ENCODE results near the gene UTS2B. TPM values are rescaled to one million over a fixed set of nuclear protein-coding genes. Genes with fewer than 3 reads are reported as not detected.

UTS2B gene
- total and polyA plus RNA-seq, 4 donors = 0.10 to 2.4 (median 0.31) TPM

- ATAC-seq (ENCODE audit: insufficient read depth, low FRiP score) (no peak), DNase-seq (no peak)
- Histone ChIP-seq H3K27ac (ENCODE audit: low read depth in 1 of 2, low read length in 1 of 2) (no peak overlapping the region), H3K4me1 (ENCODE audit: control insufficient read depth in 5 of 5, insufficient read depth in 5 of 5, low read length in 5 of 5) (no peaks in the 10 kb centered on the region), H3K4me3 (no peak overlapping the region), H3K36me3 (ENCODE audit: control insufficient read depth in 4 of 4, insufficient read depth in 4 of 4, low read length in 4 of 4) (no peaks in the 10 kb centered on the region), H3K9ac (ENCODE audit: insufficient read depth in 1 of 2, low read length in 2 of 2) (no peak overlapping the region), H3K9me3 (ENCODE audit: control insufficient read depth in 4 of 4, insufficient read depth in 3 of 4, low read length in 3 of 4) (no peaks in the 10 kb centered on the region), H3K27me3 (ENCODE audit: control insufficient read depth in 3 of 3, insufficient read depth in 3 of 3, low read length in 2 of 3) (no peaks in the 10 kb centered on the region)
- 97 to 99% methylated on average over 5 of the region's 5 CpGs for WGBS, 2 donors
- TF ChIP-seq CTCF (IDR thresholded peaks at IDR 0.05; ENCODE audit: control extremely low read depth, extremely low read depth) = no peak
Observed at GRCh38 chr3:191301782-191302411, 28.4 kb downstream of the UTS2B start.

- DNase-seq (no peak), ATAC-seq (ENCODE audit: insufficient read depth, low FRiP score) (no peak)
- WGBS, 2 donors = 77 to 81% methylated on average over 1 of the region's 1 CpG
- no peak overlapping the region for H3K27ac ChIP-seq (ENCODE audit: low read depth in 1 of 2, low read length in 1 of 2)
- no peaks in the 10 kb centered on the region for H3K4me1 ChIP-seq (ENCODE audit: control insufficient read depth in 5 of 5, insufficient read depth in 5 of 5, low read length in 5 of 5)
- H3K36me3 ChIP-seq (ENCODE audit: control insufficient read depth in 4 of 4, insufficient read depth in 4 of 4, low read length in 4 of 4) = no peaks in the 10 kb centered on the region
- no peak overlapping the region for H3K4me3 ChIP-seq
- H3K9me3 ChIP-seq (ENCODE audit: control insufficient read depth in 4 of 4, insufficient read depth in 3 of 4, low read length in 3 of 4) = no peaks in the 10 kb centered on the region
- TF ChIP-seq CTCF (IDR thresholded peaks at IDR 0.05; ENCODE audit: control extremely low read depth, extremely low read depth) = no peak
- H3K9ac ChIP-seq (ENCODE audit: insufficient read depth in 1 of 2, low read length in 2 of 2) = no peak overlapping the region
- no peaks in the 10 kb centered on the region for H3K27me3 ChIP-seq (ENCODE audit: control insufficient read depth in 3 of 3, insufficient read depth in 3 of 3, low read length in 2 of 3)
Observed at GRCh38 chr3:191301017-191301416, 29.3 kb downstream of the UTS2B start.

GRCh38 chr3:191300422-191300821 lies 29.9 kb downstream of the UTS2B start:
- no peaks in the 10 kb centered on the region for H3K27me3 ChIP-seq (ENCODE audit: control insufficient read depth in 3 of 3, insufficient read depth in 3 of 3, low read length in 2 of 3)
- TF ChIP-seq CTCF (IDR thresholded peaks at IDR 0.05; ENCODE audit: control extremely low read depth, extremely low read depth) = no peak
- WGBS, 2 donors = 84 to 89% methylated on average over 1 of the region's 1 CpG
- no peak overlapping the region for H3K27ac ChIP-seq (ENCODE audit: low read depth in 1 of 2, low read length in 1 of 2)
- DNase-seq (no peak), ATAC-seq (ENCODE audit: insufficient read depth, low FRiP score) (no peak)
- no peak overlapping the region for H3K4me3 ChIP-seq
- H3K9me3 ChIP-seq (ENCODE audit: control insufficient read depth in 4 of 4, insufficient read depth in 3 of 4, low read length in 3 of 4) = no peaks in the 10 kb centered on the region
- H3K9ac ChIP-seq (ENCODE audit: insufficient read depth in 1 of 2, low read length in 2 of 2) = no peak overlapping the region
- H3K36me3 ChIP-seq (ENCODE audit: control insufficient read depth in 4 of 4, insufficient read depth in 4 of 4, low read length in 4 of 4) = no peaks in the 10 kb centered on the region
- H3K4me1 ChIP-seq (ENCODE audit: control insufficient read depth in 5 of 5, insufficient read depth in 5 of 5, low read length in 5 of 5) = no peaks in the 10 kb centered on the region

GRCh38 chr3:191298846-191299245 lies 31.5 kb downstream of the UTS2B start:
- Histone ChIP-seq H3K27me3 (ENCODE audit: control insufficient read depth in 3 of 3, insufficient read depth in 3 of 3, low read length in 2 of 3) (no peaks in the 10 kb centered on the region), H3K9ac (ENCODE audit: insufficient read depth in 1 of 2, low read length in 2 of 2) (no peak overlapping the region), H3K4me1 (ENCODE audit: control insufficient read depth in 5 of 5, insufficient read depth in 5 of 5, low read length in 5 of 5) (no peaks in the 10 kb centered on the region), H3K4me3 (no peak overlapping the region), H3K9me3 (ENCODE audit: control insufficient read depth in 4 of 4, insufficient read depth in 3 of 4, low read length in 3 of 4) (no peaks in the 10 kb centered on the region), H3K27ac (ENCODE audit: low read depth in 1 of 2, low read length in 1 of 2) (no peak overlapping the region), H3K36me3 (ENCODE audit: control insufficient read depth in 4 of 4, insufficient read depth in 4 of 4, low read length in 4 of 4) (no peaks in the 10 kb centered on the region)
- TF ChIP-seq CTCF (IDR thresholded peaks at IDR 0.05; ENCODE audit: control extremely low read depth, extremely low read depth) = no peak
- ATAC-seq (ENCODE audit: insufficient read depth, low FRiP score) (no peak), DNase-seq (no peak)

Measured in lung (tissue), 12 donors.